ENCODE measurements around the gene NCR3LG1.

The NCR3LG1 gene

GRCh38 chr11:17401841-17402240 lies 50.2 kb downstream of the NCR3LG1 start:
- Histone ChIP-seq H3K36me3 (ENCODE audit: insufficient read depth, low read length) (no peaks in the 10 kb centered on the region), H3K4me1 (ENCODE audit: insufficient read depth, low read length) (no peaks in the 10 kb centered on the region), H3K4me3 (ENCODE audit: low read length) (no peak overlapping the region), H2AFZ (ENCODE audit: low read depth, low read length) (no peak overlapping the region), H3K27me3 (ENCODE audit: insufficient read depth, low read length) (peaks cover 6% of the 10 kb centered on the region), H3K9me3 (ENCODE audit: low read length) (no peaks in the 10 kb centered on the region)

GRCh38 chr11:17402486-17402885 lies 50.9 kb downstream of the NCR3LG1 start:
- no peak overlapping the region for H2AFZ ChIP-seq (ENCODE audit: low read depth, low read length)
- no peaks in the 10 kb centered on the region for H3K9me3 ChIP-seq (ENCODE audit: low read length)
- H3K36me3 ChIP-seq (ENCODE audit: insufficient read depth, low read length), result no peaks in the 10 kb centered on the region
- no peaks in the 10 kb centered on the region for H3K4me1 ChIP-seq (ENCODE audit: insufficient read depth, low read length)
- peaks cover 6% of the 10 kb centered on the region for H3K27me3 ChIP-seq (ENCODE audit: insufficient read depth, low read length)
- no peak overlapping the region for H3K4me3 ChIP-seq (ENCODE audit: low read length)

- Histone ChIP-seq H3K27me3 (ENCODE audit: insufficient read depth, low read length) (peaks cover 6% of the 10 kb centered on the region), H3K4me3 (ENCODE audit: low read length) (no peak overlapping the region), H3K9me3 (ENCODE audit: low read length) (no peaks in the 10 kb centered on the region), H2AFZ (ENCODE audit: low read depth, low read length) (no peak overlapping the region), H3K4me1 (ENCODE audit: insufficient read depth, low read length) (no peaks in the 10 kb centered on the region), H3K36me3 (ENCODE audit: insufficient read depth, low read length) (no peaks in the 10 kb centered on the region)
These were observed 52.6 kb downstream of the NCR3LG1 start for GRCh38 chr11:17403980-17404759.

- peaks cover 6% of the 10 kb centered on the region for H3K27me3 ChIP-seq (ENCODE audit: insufficient read depth, low read length)
These were observed 53.8 kb downstream of the NCR3LG1 start for GRCh38 chr11:17405232-17406005.

GRCh38 chr11:17406082-17406817 lies 54.6 kb downstream of the NCR3LG1 start:
- Histone ChIP-seq H3K36me3 (ENCODE audit: insufficient read depth, low read length) (no peaks in the 10 kb centered on the region), H3K27me3 (ENCODE audit: insufficient read depth, low read length) (peaks cover 6% of the 10 kb centered on the region), H3K9me3 (ENCODE audit: low read length) (no peaks in the 10 kb centered on the region), H3K4me1 (ENCODE audit: insufficient read depth, low read length) (no peaks in the 10 kb centered on the region), H3K4me3 (ENCODE audit: low read length) (no peak overlapping the region), H2AFZ (ENCODE audit: low read depth, low read length) (no peak overlapping the region)

More at GRCh38 chr11:17405232-17406005, 53.8 kb downstream of the NCR3LG1 start:
- Histone ChIP-seq H2AFZ (ENCODE audit: low read depth, low read length) (no peak overlapping the region), H3K4me1 (ENCODE audit: insufficient read depth, low read length) (no peaks in the 10 kb centered on the region), H3K9me3 (ENCODE audit: low read length) (no peaks in the 10 kb centered on the region), H3K36me3 (ENCODE audit: insufficient read depth, low read length) (no peaks in the 10 kb centered on the region), H3K4me3 (ENCODE audit: low read length) (no peak overlapping the region)

GRCh38 chr11:17406818-17407149 lies 55.2 kb downstream of the NCR3LG1 start:
- Histone ChIP-seq H2AFZ (ENCODE audit: low read depth, low read length) (no peak overlapping the region), H3K4me1 (ENCODE audit: insufficient read depth, low read length) (no peaks in the 10 kb centered on the region), H3K36me3 (ENCODE audit: insufficient read depth, low read length) (no peaks in the 10 kb centered on the region)

GRCh38 chr11:17407575-17407974 lies 56.0 kb downstream of the NCR3LG1 start:
- Histone ChIP-seq H3K36me3 (ENCODE audit: insufficient read depth, low read length) (no peaks in the 10 kb centered on the region), H3K4me1 (ENCODE audit: insufficient read depth, low read length) (peaks cover under 1% of the 10 kb centered on the region), H3K9me3 (ENCODE audit: low read length) (no peaks in the 10 kb centered on the region), H3K27me3 (ENCODE audit: insufficient read depth, low read length) (peaks cover 6% of the 10 kb centered on the region), H2AFZ (ENCODE audit: low read depth, low read length) (no peak overlapping the region), H3K4me3 (ENCODE audit: low read length) (no peak overlapping the region)

More at GRCh38 chr11:17406818-17407149, 55.2 kb downstream of the NCR3LG1 start:
- Histone ChIP-seq H3K9me3 (ENCODE audit: low read length) (no peaks in the 10 kb centered on the region), H3K4me3 (ENCODE audit: low read length) (no peak overlapping the region), H3K27me3 (ENCODE audit: insufficient read depth, low read length) (peaks cover 6% of the 10 kb centered on the region)

- Histone ChIP-seq H3K4me1 (ENCODE audit: insufficient read depth, low read length) (peaks cover 5% of the 10 kb centered on the region), H3K36me3 (ENCODE audit: insufficient read depth, low read length) (no peaks in the 10 kb centered on the region), H2AFZ (ENCODE audit: low read depth, low read length) (no peak overlapping the region), H3K4me3 (ENCODE audit: low read length) (no peak overlapping the region), H3K27me3 (ENCODE audit: insufficient read depth, low read length) (peaks cover 6% of the 10 kb centered on the region), H3K9me3 (ENCODE audit: low read length) (no peaks in the 10 kb centered on the region)
These were observed 56.4 kb downstream of the NCR3LG1 start for GRCh38 chr11:17408026-17408425.

- no peaks in the 10 kb centered on the region for H3K9me3 ChIP-seq (ENCODE audit: low read length)
- no peak overlapping the region for H2AFZ ChIP-seq (ENCODE audit: low read depth, low read length)
- H3K4me3 ChIP-seq (ENCODE audit: low read length), result no peak overlapping the region
- H3K4me1 ChIP-seq (ENCODE audit: insufficient read depth, low read length), result peaks cover 7% of the 10 kb centered on the region
- H3K36me3 ChIP-seq (ENCODE audit: insufficient read depth, low read length), result no peaks in the 10 kb centered on the region
- peaks cover 6% of the 10 kb centered on the region for H3K27me3 ChIP-seq (ENCODE audit: insufficient read depth, low read length)
These were observed 57.0 kb downstream of the NCR3LG1 start for GRCh38 chr11:17408641-17409040.

- Histone ChIP-seq H3K4me3 (ENCODE audit: low read length) (no peak overlapping the region), H3K36me3 (ENCODE audit: insufficient read depth, low read length) (no peaks in the 10 kb centered on the region), H3K9me3 (ENCODE audit: low read length) (no peaks in the 10 kb centered on the region), H3K27me3 (ENCODE audit: insufficient read depth, low read length) (peaks cover under 1% of the 10 kb centered on the region), H2AFZ (ENCODE audit: low read depth, low read length) (no peak overlapping the region), H3K4me1 (ENCODE audit: insufficient read depth, low read length) (peaks cover 7% of the 10 kb centered on the region)
These were observed 59.2 kb downstream of the NCR3LG1 start for GRCh38 chr11:17410606-17411379.

GRCh38 chr11:17411418-17411817 lies 59.8 kb downstream of the NCR3LG1 start:
- Histone ChIP-seq H3K4me3 (ENCODE audit: low read length) (no peak overlapping the region), H3K4me1 (ENCODE audit: insufficient read depth, low read length) (peaks cover 7% of the 10 kb centered on the region), H2AFZ (ENCODE audit: low read depth, low read length) (no peak overlapping the region), H3K9me3 (ENCODE audit: low read length) (no peaks in the 10 kb centered on the region), H3K27me3 (ENCODE audit: insufficient read depth, low read length) (peaks cover 3% of the 10 kb centered on the region), H3K36me3 (ENCODE audit: insufficient read depth, low read length) (no peaks in the 10 kb centered on the region)

- H3K4me3 ChIP-seq (ENCODE audit: low read length), result no peak overlapping the region
- H3K27me3 ChIP-seq (ENCODE audit: insufficient read depth, low read length), result peaks cover 3% of the 10 kb centered on the region
- H2AFZ ChIP-seq (ENCODE audit: low read depth, low read length), result no peak overlapping the region
- H3K9me3 ChIP-seq (ENCODE audit: low read length), result no peaks in the 10 kb centered on the region
- no peaks in the 10 kb centered on the region for H3K36me3 ChIP-seq (ENCODE audit: insufficient read depth, low read length)
- H3K4me1 ChIP-seq (ENCODE audit: insufficient read depth, low read length), result peaks cover 7% of the 10 kb centered on the region
These were observed 61.0 kb downstream of the NCR3LG1 start for GRCh38 chr11:17412488-17413180.
